Thyroid gland (tissue), 4 donors: ENCODE results near the gene NAV2.

Source experiments
- POLR2A ChIP-seq, 2 donors: fragments of 450-650 bp; IDR thresholded peaks; one replicate each; pipeline ENCODE4 v1.6.1; 2017; ENCODE audit warnings: antibody characterized with exemption in 2 of 2, mild to moderate bottlenecking in 2 of 2, moderate library complexity in 1 of 2
- TF ChIP-seq, protein P1 (sequence below), 6 experiments: fragments of 200-600 bp in 3 of 6; fragments of 450-650 bp in 3 of 6; sonication (generic) in 3 of 6; IDR thresholded peaks; one replicate each; pipeline ENCODE4 v1.5.1; 2016 to 2019; ENCODE audit warnings: antibody characterized with exemption in 6 of 6, mild to moderate bottlenecking in 2 of 6, inconsistent platforms in 1 of 6, moderate library complexity in 1 of 6

DNA sequence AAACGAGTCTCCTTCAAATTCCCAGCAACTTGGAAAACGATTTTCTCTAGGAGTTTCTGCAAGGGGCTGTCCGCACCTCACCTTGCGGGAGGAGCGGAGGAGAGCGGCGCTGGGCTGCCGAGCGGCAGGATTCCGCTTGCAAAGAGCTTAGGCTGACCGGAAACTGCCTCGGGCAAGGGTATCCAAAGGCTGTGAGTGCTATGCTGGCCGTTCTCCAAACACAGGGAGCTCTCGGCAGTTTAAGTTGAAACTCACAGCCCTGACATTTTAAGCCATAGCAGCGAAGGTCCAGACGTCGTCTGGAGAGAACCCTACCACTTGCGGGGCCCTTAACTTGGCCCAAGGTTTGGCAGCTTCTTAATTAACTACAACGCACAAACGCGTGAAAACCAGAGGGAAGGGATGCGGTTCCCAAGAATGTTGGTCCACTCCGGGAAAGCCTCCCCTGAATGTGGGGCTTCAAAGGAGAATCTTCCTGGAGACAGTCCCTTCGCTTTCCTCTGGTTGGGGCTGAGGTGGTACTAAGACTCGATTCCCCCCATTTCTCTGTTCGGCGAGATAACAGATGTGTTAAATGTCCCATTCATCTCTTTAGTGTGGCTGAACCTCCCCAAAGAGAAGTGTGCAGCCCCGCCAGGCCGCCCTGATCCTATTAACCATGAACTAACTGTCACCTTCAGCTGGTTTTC lies 448.7 kb downstream of the NAV2 start:
- no peak for TF ChIP-seq POLR2A (IDR thresholded peaks at IDR 0.05)
- TF ChIP-seq, protein P1, sequence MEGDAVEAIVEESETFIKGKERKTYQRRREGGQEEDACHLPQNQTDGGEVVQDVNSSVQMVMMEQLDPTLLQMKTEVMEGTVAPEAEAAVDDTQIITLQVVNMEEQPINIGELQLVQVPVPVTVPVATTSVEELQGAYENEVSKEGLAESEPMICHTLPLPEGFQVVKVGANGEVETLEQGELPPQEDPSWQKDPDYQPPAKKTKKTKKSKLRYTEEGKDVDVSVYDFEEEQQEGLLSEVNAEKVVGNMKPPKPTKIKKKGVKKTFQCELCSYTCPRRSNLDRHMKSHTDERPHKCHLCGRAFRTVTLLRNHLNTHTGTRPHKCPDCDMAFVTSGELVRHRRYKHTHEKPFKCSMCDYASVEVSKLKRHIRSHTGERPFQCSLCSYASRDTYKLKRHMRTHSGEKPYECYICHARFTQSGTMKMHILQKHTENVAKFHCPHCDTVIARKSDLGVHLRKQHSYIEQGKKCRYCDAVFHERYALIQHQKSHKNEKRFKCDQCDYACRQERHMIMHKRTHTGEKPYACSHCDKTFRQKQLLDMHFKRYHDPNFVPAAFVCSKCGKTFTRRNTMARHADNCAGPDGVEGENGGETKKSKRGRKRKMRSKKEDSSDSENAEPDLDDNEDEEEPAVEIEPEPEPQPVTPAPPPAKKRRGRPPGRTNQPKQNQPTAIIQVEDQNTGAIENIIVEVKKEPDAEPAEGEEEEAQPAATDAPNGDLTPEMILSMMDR (IDR thresholded peaks at IDR 0.05): no peak
